IMR-90 (cell line): ENCODE data around the gene TEF.

Source experiments
- BHLHE40 ChIP-seq: fragments of 150-350 bp; IDR thresholded peaks from 2 replicates; pipeline ENCODE4 v1.6.1; 2016; ENCODE audit warnings: mild to moderate bottlenecking, low read depth, low read length
- CTCF ChIP-seq: conservative IDR thresholded peaks from 2 replicates; pipeline ENCODE4 v1.5.1; 2012; ENCODE audit warnings: mild to moderate bottlenecking, low read depth, low read length, improper control_type of control experiment
- RAD21 ChIP-seq: IDR thresholded peaks from 2 replicates; pipeline ENCODE4 v1.6.1; 2012; ENCODE audit warnings: low read length, improper control_type of control experiment
- USF2 ChIP-seq: fragments of 150-350 bp; IDR thresholded peaks from 2 replicates; pipeline ENCODE4 v1.6.1; 2017; ENCODE audit warnings: mild to moderate bottlenecking, antibody characterized with exemption, low read length, low read depth

DNA sequence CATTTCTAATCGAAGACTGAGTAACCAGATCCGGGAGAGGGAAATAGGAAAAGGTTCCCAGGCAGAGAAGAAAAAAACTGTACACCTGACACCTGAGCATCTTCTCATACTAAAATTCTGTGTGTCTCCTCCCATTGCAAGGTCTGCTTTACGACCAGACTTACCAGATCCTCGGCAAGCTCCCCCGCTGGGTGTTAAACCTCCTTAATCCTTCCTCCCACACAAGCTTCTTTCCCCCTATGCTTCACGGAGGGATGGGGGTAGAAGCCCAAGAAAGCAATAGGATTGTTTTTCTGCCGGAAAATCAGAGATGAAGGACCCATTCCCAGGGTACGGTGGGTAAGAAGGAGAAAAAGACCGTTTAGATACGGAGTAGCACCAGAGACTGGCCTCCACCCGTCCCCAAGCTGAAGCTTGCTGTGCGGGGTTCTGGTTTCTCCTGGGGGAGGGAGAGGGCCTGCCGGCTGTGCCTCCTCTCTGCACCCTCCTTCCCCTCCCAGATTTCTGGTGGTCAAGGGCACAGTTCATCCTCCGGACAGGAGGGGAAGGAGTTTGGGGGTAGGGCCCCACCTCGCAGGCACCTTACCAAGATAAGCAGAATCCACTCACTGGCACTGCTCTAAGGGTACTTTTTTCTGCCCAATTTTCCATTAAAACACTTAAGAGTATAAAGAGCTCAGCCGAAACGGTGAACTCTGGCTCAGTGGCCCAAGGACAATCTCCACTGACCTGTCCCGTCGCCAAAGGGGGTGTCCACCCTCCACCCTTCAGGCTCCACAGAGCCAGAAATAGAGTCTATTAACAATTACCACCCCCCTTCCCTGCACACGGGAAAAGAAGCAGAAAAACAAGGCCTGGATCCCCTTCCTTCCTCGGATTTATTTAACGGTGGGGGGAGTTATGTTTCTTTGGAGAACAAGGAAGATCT is 63.7 kb downstream of the TEF start:
- TF ChIP-seq CTCF (no peak), USF2 (no peak), RAD21 (no peak), BHLHE40 (no peak)
